ENCODE data around the gene RBAK.

GRCh38 chr7:5116359-5116758 lies 70.7 kb downstream of the RBAK start:
- no peak for TF ChIP-seq POLR2AphosphoS5 (IDR thresholded peaks at IDR 0.05; ENCODE audit: borderline replicate concordance, low read depth, low read length)
- TF ChIP-seq EZH2 (IDR thresholded peaks at IDR 0.05), result no peak
- no peak for TF ChIP-seq FOXP2 (optimal IDR thresholded peaks at IDR 0.05; ENCODE audit: control extremely low read depth, extremely low read length, insufficient read depth)

Data from SK-N-MC (cell line).